Heart right ventricle (tissue), 16 donors: Measurements from ENCODE around the gene CCDC137. TPM values are rescaled to one million over a fixed set of nuclear protein-coding genes. Genes with fewer than 3 reads are reported as not detected.

Source experiments
- ATAC-seq, 8 donors: fragments of 200-7000 bp; cut with Tn5 transposase; one replicate each; pipeline ENCODE4 v1.9.1; 2020; ENCODE audit warnings: mild to moderate bottlenecking in 8 of 8, moderate library complexity in 8 of 8, moderate number of reproducible peaks in 1 of 8
- DNase-seq, 2 donors: peaks; one replicate each; pipeline ENCODE4 v3.0.0-alpha.2; 2020
- H3K27ac ChIP-seq, 10 donors: fragments of 200-600 bp; sonication (generic) in 2 of 10; one replicate each; pipeline versions ENCODE4 v1.5.0 to v1.8.0; 2020 to 2022; ENCODE audit warnings: mild to moderate bottlenecking in 3 of 10
- H3K27me3 ChIP-seq, 7 donors: fragments of 200-600 bp; one replicate each; pipeline ENCODE4 v1.8.0; 2021 to 2022; ENCODE audit warnings: mild to moderate bottlenecking in 2 of 7
- H3K36me3 ChIP-seq, 9 donors: fragments of 200-600 bp; sonication (generic) in 1 of 9; one replicate each; pipeline versions ENCODE4 v1.5.0 to v1.8.0; 2020 to 2022; ENCODE audit warnings: mild to moderate bottlenecking in 2 of 9
- H3K4me1 ChIP-seq, 9 donors: fragments of 200-600 bp; sonication (generic) in 1 of 9; one replicate each; pipeline versions ENCODE4 v1.5.0 to v1.8.0; 2020 to 2022; ENCODE audit warnings: mild to moderate bottlenecking in 4 of 9
- H3K4me3 ChIP-seq, 10 donors: fragments of 200-600 bp; sonication (generic) in 2 of 10; one replicate each; pipeline versions ENCODE4 v1.5.0 to v1.8.0; 2020 to 2022; ENCODE audit warnings: mild to moderate bottlenecking in 7 of 10, moderate library complexity in 2 of 10
- H3K9me3 ChIP-seq, 11 donors: fragments of 200-600 bp in 10 of 11; sonication (generic) in 2 of 11; one replicate each; pipeline versions ENCODE4 v1.5.0 to v1.8.0; 2013 to 2022; ENCODE audit warnings: mild to moderate bottlenecking in 2 of 11, control low read depth in 1 of 11, moderate library complexity in 1 of 11
- WGBS, 2 donors: extraction: QIAGEN DNeasy Blood & Tissue Kit; methylation state at CpG; one replicate each; pipeline ENCODE4 v1.1.7; 2013; ENCODE audit warnings: inconsistent platforms in 1 of 2; 5-methylcytosine and 5-hydroxymethylcytosine counted together
- intact Hi-C, 10 donors: fragments of 100-400 bp; cut with DNase I; formaldehyde crosslinking; loops; one replicate each; pipeline versions ENCODE4 v1.11.1 to v1.14.2; 2022
- polyA plus RNA-seq, 2 donors: library from polyadenylated mRNA; stranded (reverse); fragments of 200-250 nt; gene quantifications; one replicate each; pipeline ENCODE4 v1.2.3, GENCODE V29; 2013
- total RNA-seq, 10 donors: library from RNA; stranded (reverse); fragmentation: NEBNext Ultra II Directional in 3 of 10; extraction: Animal tissue kit (Norgen Biotek cat#: 25700) in 3 of 10; gene quantifications; one replicate each; pipeline versions ENCODE4 v1.2.1 to v1.2.4, GENCODE V29; 2021 to 2023
- TF ChIP-seq, protein P1 (sequence below), 9 donors: fragments of 200-600 bp; sonication (generic) in 2 of 9; IDR thresholded peaks; one replicate each; pipeline versions ENCODE4 v1.5.0 to v1.8.0; 2021 to 2022; ENCODE audit warnings: antibody characterized with exemption in 9 of 9, mild to moderate bottlenecking in 5 of 9, moderate library complexity in 1 of 9
- donor health status: Arrhythmogenic right ventricular cardiomyopathy.
- donor health status: ischemic (EF 13 %, LVEDD 7.1; RV severe dilation, severe dysfunction).
- donor health status: healthy with polysubstance abuse.
- donor health status: DM: no; HTN: yes; CAD: no.
- donor health status: DM: no; HTN: no; CAD: no.
- donor health status: ischemic (EF 25% LVEDD 6.9; RV normal size, moderate dysfunction).
- donor health status: ischemic (EF 25% LVEDD 5.7; RV mildly dilated, moderate dysfunction).
- donor health status: healthy.
- donor health status: DM: yes; HTN: yes; CAD: no.
- donor health status: Ischemic cardiomyopathy.
- donor health status: ischemic (EF 35%, LVEDD 5.7; RV mildly dilated, moderate dysfunction).
- donor health status: nonischemic (EF 11% LVEDD 7.7; RV severe dilation, severe dysfunction).
- donor health status: DM: yes; HTN: yes; CAD: no.
- donor health status: PGD.
- donor health status: ischemic (EF 29% LVEDD 5.4; RV normal size, mild dysfunction).
- donor health status: nonischemic (EF 23%, LVEDD 6.1; RV moderate dilation, normal function).

CCDC137 gene
- total and polyA plus RNA-seq, 12 donors, result 3.4 to 14.4 (median 5.5) TPM

DNA sequence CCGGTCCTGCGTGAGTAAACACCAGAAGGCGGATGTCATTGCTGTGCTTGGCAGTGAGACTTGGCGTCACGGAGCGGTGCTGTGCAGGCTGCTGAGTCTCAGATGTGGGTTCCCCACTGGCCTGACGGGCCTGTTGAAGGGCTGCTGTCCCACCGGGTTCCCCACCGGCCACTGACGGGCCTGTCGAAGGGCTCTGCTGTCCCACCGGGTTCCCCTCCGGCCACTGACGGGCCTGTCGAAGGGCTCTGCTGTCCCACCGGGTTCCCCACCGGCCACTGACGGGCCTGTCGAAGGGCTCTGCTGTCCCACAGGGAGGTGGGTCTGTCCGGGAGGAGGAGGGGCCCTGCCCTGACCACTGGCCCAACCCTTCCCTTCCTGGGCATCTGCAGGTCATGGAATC, 20.1 kb downstream of the CCDC137 start:
- intact Hi-C loops, result no loop called here
- ATAC-seq, result no peak
- Histone ChIP-seq H3K4me1 (peaks cover 15 to 39% (median 31%) of the 10 kb centered on the region in 9 donors), H3K36me3 (peaks cover 0 to 66% (median 51%) of the 10 kb centered on the region in 9 donors), H3K27me3 (no peaks in the 10 kb centered on the region), H3K9me3 (no peaks in the 10 kb centered on the region), H3K4me3 (no peak overlapping the region), H3K27ac (no peak overlapping the region)
- TF ChIP-seq, protein P1, sequence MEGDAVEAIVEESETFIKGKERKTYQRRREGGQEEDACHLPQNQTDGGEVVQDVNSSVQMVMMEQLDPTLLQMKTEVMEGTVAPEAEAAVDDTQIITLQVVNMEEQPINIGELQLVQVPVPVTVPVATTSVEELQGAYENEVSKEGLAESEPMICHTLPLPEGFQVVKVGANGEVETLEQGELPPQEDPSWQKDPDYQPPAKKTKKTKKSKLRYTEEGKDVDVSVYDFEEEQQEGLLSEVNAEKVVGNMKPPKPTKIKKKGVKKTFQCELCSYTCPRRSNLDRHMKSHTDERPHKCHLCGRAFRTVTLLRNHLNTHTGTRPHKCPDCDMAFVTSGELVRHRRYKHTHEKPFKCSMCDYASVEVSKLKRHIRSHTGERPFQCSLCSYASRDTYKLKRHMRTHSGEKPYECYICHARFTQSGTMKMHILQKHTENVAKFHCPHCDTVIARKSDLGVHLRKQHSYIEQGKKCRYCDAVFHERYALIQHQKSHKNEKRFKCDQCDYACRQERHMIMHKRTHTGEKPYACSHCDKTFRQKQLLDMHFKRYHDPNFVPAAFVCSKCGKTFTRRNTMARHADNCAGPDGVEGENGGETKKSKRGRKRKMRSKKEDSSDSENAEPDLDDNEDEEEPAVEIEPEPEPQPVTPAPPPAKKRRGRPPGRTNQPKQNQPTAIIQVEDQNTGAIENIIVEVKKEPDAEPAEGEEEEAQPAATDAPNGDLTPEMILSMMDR (IDR thresholded peaks at IDR 0.05), result no peak
- WGBS, 2 donors, result 90 to 92% methylated on average over 20 of the region's 20 CpGs
- no peak for DNase-seq

DNA sequence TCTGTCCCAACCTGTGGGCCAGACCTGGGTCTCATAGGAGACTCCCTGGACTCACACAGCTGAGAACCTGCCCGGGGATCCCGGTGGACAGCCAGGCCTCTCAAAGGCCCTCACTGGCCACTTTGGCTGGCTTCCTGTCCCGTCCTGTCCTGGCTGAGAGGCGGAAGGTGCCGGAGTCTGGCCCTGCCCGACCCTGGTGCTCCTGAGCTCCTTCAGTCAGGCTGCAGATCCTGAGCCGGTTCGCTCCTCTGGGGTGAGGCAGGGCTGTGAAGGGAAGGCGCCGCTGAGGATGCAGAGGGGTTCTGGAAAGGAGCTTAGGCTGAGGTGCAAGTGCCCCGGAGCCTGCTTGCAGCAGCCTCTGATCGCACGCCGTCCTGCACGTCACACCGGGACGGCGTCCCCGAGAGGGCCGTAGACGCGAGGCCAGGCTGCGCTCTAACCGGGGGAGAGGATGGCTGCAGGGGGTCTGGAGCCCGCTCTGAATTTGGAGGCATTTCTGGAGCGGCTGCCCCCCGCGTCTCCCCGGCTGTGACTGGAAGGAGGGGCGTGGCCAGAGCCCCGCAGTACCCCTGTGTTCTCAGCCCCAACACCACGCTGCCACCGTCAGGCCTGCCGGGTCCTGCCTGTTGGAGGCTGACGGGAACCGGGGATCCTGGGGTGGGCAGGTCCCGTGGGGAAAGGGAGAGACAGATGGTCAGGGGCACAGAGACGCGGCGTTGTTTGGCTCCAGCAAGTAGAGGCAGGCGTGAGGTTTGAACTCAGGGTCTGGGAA, 21.4 kb downstream of the CCDC137 start:
- Histone ChIP-seq H3K36me3 (peaks cover 2 to 77% (median 61%) of the 10 kb centered on the region in 9 donors), H3K4me1 (peaks cover 12 to 25% (median 19%) of the 10 kb centered on the region in 9 donors), H3K27me3 (no peaks in the 10 kb centered on the region), H3K4me3 (no peak overlapping the region), H3K27ac (no peak overlapping the region), H3K9me3 (no peaks in the 10 kb centered on the region)
- ATAC-seq (no peak), DNase-seq (no peak)
- WGBS, 2 donors, result 92 to 93% methylated on average over 41 of the region's 41 CpGs
- TF ChIP-seq, protein P1 (IDR thresholded peaks at IDR 0.05), result no peak
- intact Hi-C loops, result no loop called here

DNA sequence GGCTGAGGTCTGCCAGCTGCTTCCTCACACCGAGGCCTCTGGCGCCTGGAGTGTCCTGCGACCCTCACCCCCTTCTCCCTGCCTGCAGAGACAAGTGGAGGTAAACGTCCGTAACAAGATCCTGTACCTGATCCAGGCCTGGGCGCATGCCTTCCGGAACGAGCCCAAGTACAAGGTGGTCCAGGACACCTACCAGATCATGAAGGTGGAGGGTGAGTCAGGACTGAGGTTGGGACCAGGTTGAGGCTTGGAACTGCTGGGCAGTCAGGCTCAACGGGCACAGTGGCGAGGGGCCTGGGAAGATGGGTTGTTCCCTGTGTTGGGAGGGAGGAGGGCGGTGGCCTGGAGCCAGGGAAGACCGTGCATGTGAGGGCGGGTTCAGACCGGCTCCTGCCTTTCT, 22.1 kb downstream of the CCDC137 start:
- Histone ChIP-seq H3K4me3 (no peak overlapping the region), H3K36me3 (peaks cover 5 to 84% (median 68%) of the 10 kb centered on the region in 9 donors), H3K27ac (no peak overlapping the region), H3K9me3 (no peaks in the 10 kb centered on the region), H3K4me1 (peaks cover 12 to 22% (median 18%) of the 10 kb centered on the region in 9 donors), H3K27me3 (no peaks in the 10 kb centered on the region)
- DNase-seq (no peak), ATAC-seq (no peak)
- 89% methylated on average over 14 of the region's 14 CpGs for WGBS, 2 donors
- intact Hi-C loops, result no loop called here
- TF ChIP-seq, protein P1 (IDR thresholded peaks at IDR 0.05), result no peak

DNA sequence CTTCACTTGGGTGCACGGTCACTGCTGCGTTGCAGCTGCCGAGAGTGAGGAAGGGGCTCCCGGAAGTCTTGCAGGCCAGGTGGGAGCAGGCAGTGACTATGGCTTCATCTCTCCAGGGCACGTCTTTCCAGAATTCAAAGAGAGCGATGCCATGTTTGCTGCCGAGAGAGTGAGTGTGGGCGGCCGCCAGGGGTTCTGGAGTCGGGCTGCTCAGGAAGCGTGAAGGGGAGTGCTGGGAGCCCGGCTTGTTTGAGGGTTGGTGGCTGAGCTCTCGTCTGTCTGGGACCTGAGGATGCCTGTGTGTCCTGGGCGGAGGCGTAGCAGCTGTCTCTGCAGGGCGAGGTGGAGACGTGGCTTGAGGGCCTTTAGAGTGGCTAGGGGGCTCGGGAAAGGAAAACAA, 23.5 kb downstream of the CCDC137 start:
- no peak overlapping the region for H3K27ac ChIP-seq
- peaks cover 6 to 14% (median 9%) of the 10 kb centered on the region in 9 donors for H3K4me1 ChIP-seq
- DNase-seq (no peak), ATAC-seq (no peak)
- no peaks in the 10 kb centered on the region for H3K9me3 ChIP-seq
- H3K27me3 ChIP-seq, result no peaks in the 10 kb centered on the region
- TF ChIP-seq, protein P1 (IDR thresholded peaks at IDR 0.05), result no peak
- WGBS, 2 donors, result 88 to 90% methylated on average over 18 of the region's 18 CpGs
- H3K36me3 ChIP-seq, result peaks cover 5 to 99% (median 81%) of the 10 kb centered on the region in 9 donors
- intact Hi-C loops, result no loop called here
- no peak overlapping the region for H3K4me3 ChIP-seq
